H9 (cell line): ENCODE data around the gene STPG3. TPM values are rescaled to one million over a fixed set of nuclear protein-coding genes. Genes with fewer than 3 reads are reported as not detected.
A peak's percentile ranks its signal among the peaks of the same experiment; 100 is the strongest.

Experiments
- DNase-seq: peaks from one replicate; pipeline ENCODE4 v3.0.0-alpha.2; 2017
- H2AFZ ChIP-seq: one replicate; pipeline ENCODE4 v1.6.1; 2013; ENCODE audit warnings: mild to moderate bottlenecking, low read length, control low read depth, moderate library complexity
- H2AK5ac ChIP-seq: 2 replicates; pipeline ENCODE4 v1.6.1; 2013; ENCODE audit warnings: low read length, control low read depth, mixed read lengths; ENCODE audit not compliant: insufficient read length
- H2BK120ac ChIP-seq: one replicate; pipeline ENCODE4 v1.6.1; 2013; ENCODE audit warnings: low read depth, mild to moderate bottlenecking, low read length, control low read depth, inconsistent platforms; ENCODE audit not compliant: poor library complexity, severe bottlenecking
- H2BK12ac ChIP-seq: 2 replicates; pipeline ENCODE4 v1.6.1; 2013; ENCODE audit warnings: low read length, control low read depth, mixed read lengths, low read depth; ENCODE audit not compliant: insufficient read length
- H2BK15ac ChIP-seq: 2 replicates; pipeline ENCODE4 v1.6.1; 2013; ENCODE audit warnings: low read depth, low read length, control low read depth
- H2BK20ac ChIP-seq: one replicate; pipeline ENCODE4 v1.6.1; 2013; ENCODE audit warnings: low read depth, mild to moderate bottlenecking, low read length, control low read depth, inconsistent platforms; ENCODE audit not compliant: poor library complexity, severe bottlenecking
- H2BK5ac ChIP-seq: 2 replicates; pipeline ENCODE4 v1.6.1; 2013; ENCODE audit warnings: low read length, control low read depth, mixed read lengths; ENCODE audit not compliant: insufficient read length
- H3K14ac ChIP-seq: 2 replicates; pipeline ENCODE4 v1.6.1; 2013; ENCODE audit warnings: low read length, control low read depth; ENCODE audit not compliant: insufficient read depth
- H3K18ac ChIP-seq: 2 replicates; pipeline ENCODE4 v1.6.1; 2013; ENCODE audit warnings: low read depth, mild to moderate bottlenecking, mixed read lengths, low read length, control low read depth; ENCODE audit not compliant: insufficient read length
- H3K23ac ChIP-seq: 2 replicates; pipeline ENCODE4 v1.6.1; 2013; ENCODE audit warnings: low read length, control low read depth, mixed read lengths, low read depth; ENCODE audit not compliant: insufficient read length
- H3K23me2 ChIP-seq: 2 replicates; pipeline ENCODE4 v1.6.1; 2013; ENCODE audit warnings: low read depth, mild to moderate bottlenecking, mixed read lengths, low read length, control low read depth; ENCODE audit not compliant: insufficient read length, poor library complexity, severe bottlenecking
- H3K27ac ChIP-seq: 2 replicates; pipeline ENCODE4 v1.5.1; 2013; ENCODE audit warnings: low read length, control low read depth, mixed read lengths, low read depth; ENCODE audit not compliant: insufficient read length
- H3K27me3 ChIP-seq: 2 replicates; pipeline ENCODE4 v1.6.1; 2013; ENCODE audit warnings: low read length, control low read depth, inconsistent platforms; ENCODE audit not compliant: insufficient read depth
- H3K4ac ChIP-seq: 2 replicates; pipeline ENCODE4 v1.6.1; 2013; ENCODE audit warnings: low read depth, mild to moderate bottlenecking, control low read depth, inconsistent platforms, low read length, moderate library complexity
- H3K4me1 ChIP-seq: 2 replicates; pipeline ENCODE4 v1.6.1; 2013; ENCODE audit warnings: low read length, control low read depth, inconsistent platforms; ENCODE audit not compliant: insufficient read depth
- H3K4me2 ChIP-seq: 2 replicates; pipeline ENCODE4 v1.6.1; 2013; ENCODE audit warnings: low read length, control low read depth, mixed read lengths; ENCODE audit not compliant: insufficient read length, insufficient read depth
- H3K56ac ChIP-seq: 2 replicates; pipeline ENCODE4 v1.6.1; 2013; ENCODE audit warnings: low read depth, mild to moderate bottlenecking, mixed read lengths, low read length, control low read depth; ENCODE audit not compliant: insufficient read length
- H3K79me1 ChIP-seq: 2 replicates; pipeline ENCODE4 v1.6.1; 2013; ENCODE audit warnings: low read depth, mild to moderate bottlenecking, moderate library complexity, low read length, control low read depth, inconsistent platforms; ENCODE audit not compliant: insufficient read depth, poor library complexity, severe bottlenecking
- H3K79me2 ChIP-seq: 2 replicates; pipeline ENCODE4 v1.6.1; 2013; ENCODE audit warnings: low read length, control low read depth, inconsistent platforms; ENCODE audit not compliant: insufficient read depth
- H3K9ac ChIP-seq: 2 replicates; pipeline ENCODE4 v1.6.1; 2013; ENCODE audit warnings: low read length, control low read depth, mixed read lengths; ENCODE audit not compliant: insufficient read length; ENCODE audit errors: extremely low read depth
- H3K9me3 ChIP-seq: one replicate; pipeline ENCODE4 v1.6.1; 2013; ENCODE audit warnings: low read depth, low read length, inconsistent platforms; ENCODE audit not compliant: control insufficient read depth
- H3T11ph ChIP-seq: one replicate; pipeline ENCODE4 v1.6.1; 2013; ENCODE audit warnings: mild to moderate bottlenecking, low read length, control low read depth, inconsistent platforms
- H4K20me1 ChIP-seq: one replicate; pipeline ENCODE4 v1.6.1; 2013; ENCODE audit not compliant: control insufficient read depth, insufficient read length, insufficient read depth
- H4K5ac ChIP-seq: 2 replicates; pipeline ENCODE4 v1.6.1; 2013; ENCODE audit warnings: low read depth, mild to moderate bottlenecking, mixed read lengths, low read length, control low read depth; ENCODE audit not compliant: insufficient read length
- H4K8ac ChIP-seq: replicated peaks from 2 replicates; pipeline ENCODE4 v1.6.1; 2013; ENCODE audit warnings: low read length, control low read depth, mixed read lengths, low read depth; ENCODE audit not compliant: insufficient read length
- H4K91ac ChIP-seq: 2 replicates; pipeline ENCODE4 v1.6.1; 2013; ENCODE audit warnings: low read depth, mild to moderate bottlenecking, moderate library complexity, mixed read lengths, low read length, control low read depth; ENCODE audit not compliant: insufficient read length
- H3K27ac Mint-ChIP-seq, 3 experiments: 2 replicates in 2 of 3; 3 replicates in 1 of 3; pipeline ENCODE4 v1.8.0; 2020 to 2021; ENCODE audit warnings: mixed read lengths in 3 of 3, mild to moderate bottlenecking in 1 of 3, moderate library complexity in 1 of 3
- H3K27me3 Mint-ChIP-seq: 2 replicates; pipeline ENCODE4 v1.8.0; 2021; ENCODE audit warnings: low read depth, mild to moderate bottlenecking, moderate library complexity, mixed read lengths
- H3K36me3 Mint-ChIP-seq, 3 experiments: 2 replicates in 2 of 3; 3 replicates in 1 of 3; pipeline ENCODE4 v1.8.0; 2020 to 2021; ENCODE audit warnings: low read depth in 3 of 3, mixed read lengths in 3 of 3; ENCODE audit not compliant: insufficient read depth in 1 of 3
- H3K4me1 Mint-ChIP-seq, 2 experiments: 2 replicates each; pipeline ENCODE4 v1.8.0; 2020; ENCODE audit warnings: mixed read lengths in 2 of 2
- H3K4me3 Mint-ChIP-seq, 2 experiments: 2 replicates in 1 of 2; 3 replicates in 1 of 2; pipeline ENCODE4 v1.8.0; 2020 to 2021; ENCODE audit warnings: mild to moderate bottlenecking in 2 of 2, mixed read lengths in 2 of 2, moderate library complexity in 1 of 2
- H3K9me3 Mint-ChIP-seq, 2 experiments: 2 replicates in 1 of 2; 3 replicates in 1 of 2; pipeline ENCODE4 v1.8.0; 2020; ENCODE audit warnings: mild to moderate bottlenecking in 2 of 2, mixed read lengths in 2 of 2, moderate library complexity in 1 of 2
- CTCF ChIP-seq: fragments of 200-600 bp; sonication (generic); conservative IDR thresholded peaks from 3 replicates; pipeline ENCODE4 v1.8.0; 2021; ENCODE audit warnings: antibody characterized with exemption, mild to moderate bottlenecking
- WGBS: extraction: QIAGEN DNeasy Blood & Tissue Kit; methylation state at CpG from one replicate; pipeline ENCODE4 v1.1.7; 2013; ENCODE audit warnings: missing lambda C conversion rate, low lambda C conversion rate, mixed read lengths; ENCODE audit not compliant: insufficient read length; ENCODE audit errors: extremely low coverage; 5-methylcytosine and 5-hydroxymethylcytosine counted together
- total RNA-seq: library from RNA; stranded (reverse); gene quantifications from 2 replicates; pipeline ENCODE4 v1.2.1, GENCODE V29; 2021

STPG3 gene
- total RNA-seq, 1 experiment from 2014 or later = not detected

DNA sequence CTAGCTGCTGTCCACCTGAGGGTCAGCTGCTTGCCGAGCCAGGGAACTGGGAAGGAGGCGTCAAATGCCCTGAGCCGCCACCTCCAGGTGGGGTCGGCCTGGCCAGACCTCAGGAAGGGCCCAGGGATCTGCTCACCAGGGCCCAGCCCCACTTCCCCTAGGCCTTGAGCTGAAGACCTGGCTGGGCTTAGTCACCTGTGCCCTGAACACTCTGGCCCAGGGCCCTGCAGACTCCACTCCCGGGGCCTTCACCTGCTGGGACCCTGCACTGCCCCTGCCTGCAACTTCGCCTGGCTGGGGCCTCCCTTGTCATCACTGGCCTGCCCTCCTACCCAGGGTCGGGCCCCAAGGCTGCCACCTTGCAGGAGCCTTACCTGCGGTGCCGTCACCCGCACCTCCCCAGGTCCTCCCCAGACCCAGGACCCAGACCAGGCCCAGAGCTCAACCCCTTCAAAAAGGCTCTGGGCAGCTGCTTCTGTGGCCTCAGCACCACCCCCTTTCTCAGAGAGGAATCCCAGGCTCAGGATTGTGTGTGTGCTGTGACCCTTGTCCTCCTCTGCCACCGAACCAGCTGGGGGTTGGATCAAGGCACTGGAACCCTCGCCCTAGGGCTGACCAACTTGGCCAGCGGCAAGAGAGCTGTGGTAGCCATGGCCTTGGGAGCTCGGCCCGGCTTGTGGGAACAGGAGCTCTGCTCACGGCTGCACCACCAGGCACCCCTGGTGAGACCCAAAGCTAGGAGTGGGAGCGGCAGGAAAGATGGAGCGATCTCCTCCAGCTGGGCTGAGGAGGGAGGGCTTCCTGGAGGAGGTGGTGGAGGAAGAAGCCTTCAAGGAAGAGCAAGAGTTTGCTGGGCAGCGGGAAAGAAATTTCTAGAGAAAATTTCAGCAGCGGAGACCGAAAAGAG is 2.9 kb downstream of the STPG3 start:
- WGBS = no CpG with 5 or more reads among the region's 21 CpGs
- Histone ChIP-seq H2BK12ac (no peak overlapping the region), H3K27me3 (no peaks in the 10 kb centered on the region), H3K18ac (no peak overlapping the region), H2BK5ac (no peak overlapping the region), H2AK5ac (no peak overlapping the region), H2BK15ac (no peak overlapping the region), H3K9ac (no peak overlapping the region), H2AFZ (no peak overlapping the region), H3K4me1 (no peaks in the 10 kb centered on the region), H3K23ac (no peak overlapping the region), H4K20me1 (no peaks in the 10 kb centered on the region), H3K9me3 (no peaks in the 10 kb centered on the region), H3K23me2 (peaks cover 14% of the 10 kb centered on the region), H3K79me1 (peaks cover 5% of the 10 kb centered on the region), H3K14ac (no peak overlapping the region; the same call in 1 of the 2 replicates), H3K79me2 (peaks cover 6% of the 10 kb centered on the region; the same call in 1 of the 2 replicates), H2BK20ac (no peak overlapping the region), H4K91ac (no peak overlapping the region), H3K4ac (no peak overlapping the region), H3T11ph (no peak overlapping the region), H3K27ac (no peak overlapping the region), H3K56ac (no peak overlapping the region), H2BK120ac (no peak overlapping the region), H4K8ac (no peak overlapping the region), H3K4me2 (peak overlapping the region; percentile 59), H4K5ac (no peak overlapping the region)
- peaks cover 8 to 19% of the 10 kb centered on the region in 2 experiments for H3K4me1 Mint-ChIP-seq
- peak overlapping the region; percentile 82 to 88 for H3K4me3 Mint-ChIP-seq
- peaks cover 12% of the 10 kb centered on the region for H3K27me3 Mint-ChIP-seq
- TF ChIP-seq CTCF = no peak
- DNase-seq = no peak
- peak overlapping the region in 1 of 3 experiments; percentile 6; a peak in 1 of 7 replicates for H3K27ac Mint-ChIP-seq
- H3K36me3 Mint-ChIP-seq = peaks cover 12 to 22% (median 20%) of the 10 kb centered on the region in 3 experiments; a peak in 6 of 7 replicates
- H3K9me3 Mint-ChIP-seq = no peaks in the 10 kb centered on the region; a peak in 1 of 5 replicates
